HG03060 (cell line): Measurements from ENCODE around the gene ACYP2.

Experiments used
- ATAC-seq: cut with Tn5 transposase; IDR thresholded peaks from one replicate; pipeline ENCODE4 v1.9.1; 2021; ENCODE audit warnings: low read depth, moderate number of reproducible peaks; ENCODE audit not compliant: unreplicated experiment

ACYP2 gene

GRCh38 chr2:54208364-54209240, 93.2 kb downstream of the ACYP2 start:
- ATAC-seq, result no peak

GRCh38 chr2:54209379-54209778, 94.0 kb downstream of the ACYP2 start:
- no peak for ATAC-seq

- ATAC-seq, result no peak
Measured at GRCh38 chr2:54212456-54212855, 97.0 kb downstream of the ACYP2 start.

- no peak for ATAC-seq
Measured at GRCh38 chr2:54213082-54213481, 97.7 kb downstream of the ACYP2 start.

- ATAC-seq, result no peak
Measured at GRCh38 chr2:54224997-54225396, 109.6 kb downstream of the ACYP2 start.

- no peak for ATAC-seq
Measured at GRCh38 chr2:54226260-54226659, 110.8 kb downstream of the ACYP2 start.

- ATAC-seq, result no peak
Measured at GRCh38 chr2:54227798-54228197, 112.4 kb downstream of the ACYP2 start.

- ATAC-seq, result no peak
Measured at GRCh38 chr2:54228945-54229344, 113.5 kb downstream of the ACYP2 start.

- ATAC-seq, result no peak
Measured at GRCh38 chr2:54233832-54234649, 118.6 kb downstream of the ACYP2 start.

GRCh38 chr2:54237428-54237827, 122.0 kb downstream of the ACYP2 start:
- ATAC-seq, result no peak

GRCh38 chr2:54239427-54239826, 124.0 kb downstream of the ACYP2 start:
- no peak for ATAC-seq

GRCh38 chr2:54240515-54241469, 125.4 kb downstream of the ACYP2 start:
- no peak for ATAC-seq

GRCh38 chr2:54247115-54247514, 131.7 kb downstream of the ACYP2 start:
- no peak for ATAC-seq

GRCh38 chr2:54249629-54250028, 134.2 kb downstream of the ACYP2 start:
- ATAC-seq, result no peak

- no peak for ATAC-seq
Measured at GRCh38 chr2:54254180-54254579, 138.8 kb downstream of the ACYP2 start.

- no peak for ATAC-seq
Measured at GRCh38 chr2:54255230-54256090, 140.0 kb downstream of the ACYP2 start.

GRCh38 chr2:54256091-54256694, 140.8 kb downstream of the ACYP2 start, which contains the start of gene TSPYL6:
TSPYL6 (minus strand) TSS chr2:54256229; CDS start chr2:54256151, 78 bp downstream.
- no peak for ATAC-seq

GRCh38 chr2:54258166-54258565, 142.8 kb downstream of the ACYP2 start:
- no peak for ATAC-seq
